HG03469 (cell line): ENCODE results near the gene FARP2.

Experiments
- ATAC-seq: cut with Tn5 transposase; IDR thresholded peaks from one replicate; pipeline ENCODE4 v1.9.1; 2021; ENCODE audit warnings: mild to moderate bottlenecking, moderate library complexity, moderate number of reproducible peaks; ENCODE audit not compliant: unreplicated experiment

Gene FARP2

GRCh38 chr2:241321886-241322285, 34.2 kb upstream of the FARP2 start:
- ATAC-seq, result no peak

DNA sequence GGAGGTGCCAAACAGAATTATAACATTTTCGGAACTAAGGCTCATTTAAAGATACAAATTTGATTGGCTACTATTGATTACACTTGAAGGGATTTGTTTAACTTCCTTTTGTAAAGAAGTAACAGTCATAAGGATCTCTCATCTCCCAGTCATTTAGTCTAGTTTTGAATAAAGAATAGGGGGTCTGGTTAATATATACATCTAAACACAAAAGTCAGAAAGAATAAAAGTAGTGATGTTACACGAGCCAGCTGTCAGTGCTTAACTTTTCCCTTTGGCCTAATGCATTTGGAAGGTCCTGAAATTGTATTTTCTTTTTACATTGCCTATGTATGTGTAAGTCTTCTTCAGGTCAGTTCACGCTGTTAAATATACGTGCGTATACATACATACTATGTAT, 32.3 kb upstream of the FARP2 start:
- no peak for ATAC-seq

DNA sequence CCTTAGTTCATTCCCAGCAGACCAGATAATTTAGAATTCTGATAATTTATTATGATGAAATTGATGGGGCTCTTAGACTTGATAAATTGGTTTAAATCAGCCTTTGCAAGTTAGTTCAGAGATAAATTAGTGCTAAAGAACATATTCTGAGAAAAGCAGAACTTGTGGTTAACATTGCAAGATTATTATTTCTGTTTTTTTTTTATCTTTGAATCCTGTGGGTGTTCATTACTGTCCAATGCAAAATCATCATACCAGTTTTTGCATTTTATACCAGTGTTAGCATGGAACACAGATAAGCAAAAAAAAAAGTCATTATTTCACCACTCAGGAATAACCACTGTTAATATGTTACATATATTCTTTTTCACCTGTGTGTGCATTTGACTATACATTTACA, 31.3 kb upstream of the FARP2 start:
- ATAC-seq, result no peak

- ATAC-seq, result no peak
Observed at GRCh38 chr2:241325257-241325656, 30.8 kb upstream of the FARP2 start.

DNA sequence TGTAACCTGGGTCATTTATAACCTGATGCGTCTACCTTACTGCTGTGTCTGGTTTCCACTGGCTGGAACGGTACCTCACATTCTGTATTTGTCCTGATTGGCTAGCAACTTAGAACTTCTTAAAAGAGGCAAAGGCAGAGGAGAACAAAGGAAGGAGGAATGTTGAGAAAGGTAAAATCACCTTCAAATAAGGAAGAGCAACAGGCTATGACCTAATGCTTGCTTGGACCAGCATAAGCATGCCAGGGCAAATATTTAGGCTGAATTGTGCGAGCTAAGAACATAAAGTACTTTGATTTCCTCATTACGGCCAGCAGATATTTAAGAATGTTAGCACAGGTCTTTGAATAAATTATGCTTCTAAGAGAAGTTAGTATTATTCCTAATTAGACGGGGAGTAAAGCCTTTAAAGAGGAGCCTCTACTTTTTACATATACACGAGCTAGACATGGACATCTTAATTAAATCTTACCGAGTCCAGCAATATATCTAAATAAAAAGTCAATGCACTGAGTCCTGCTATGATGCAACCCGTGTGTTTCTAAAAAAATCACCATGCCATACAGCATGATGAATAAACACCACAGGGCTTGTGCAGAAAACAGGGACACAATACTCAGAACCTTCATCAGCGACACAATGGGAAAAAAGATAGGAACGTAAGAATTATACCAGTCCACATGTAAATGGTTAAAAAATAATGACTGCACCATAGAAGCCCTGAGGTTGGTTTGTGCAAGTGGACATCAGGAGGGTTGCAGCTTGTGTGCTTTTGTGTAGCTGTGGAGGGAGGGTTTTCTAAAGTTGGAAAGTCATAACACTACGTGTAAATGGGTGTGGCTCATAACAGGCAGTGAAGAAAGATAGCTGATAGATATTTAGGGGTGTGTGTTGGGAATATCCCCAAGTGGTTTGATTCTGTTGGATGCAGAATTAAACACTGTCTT, 26.1 kb upstream of the FARP2 start:
- no peak for ATAC-seq

- no peak for ATAC-seq
Observed at GRCh38 chr2:241330616-241330981, 25.5 kb upstream of the FARP2 start.

- ATAC-seq, result no peak
Observed at GRCh38 chr2:241334813-241335212, 21.3 kb upstream of the FARP2 start.

GRCh38 chr2:241339839-241340630, 16.1 kb upstream of the FARP2 start:
- no peak for ATAC-seq

- ATAC-seq, result no peak
Observed at GRCh38 chr2:241340631-241341163, 15.4 kb upstream of the FARP2 start.

- ATAC-seq, result no peak
Observed at GRCh38 chr2:241344925-241345651, 11.0 kb upstream of the FARP2 start.

- ATAC-seq, result no peak
Observed at GRCh38 chr2:241349941-241350340, 6.1 kb upstream of the FARP2 start.

DNA sequence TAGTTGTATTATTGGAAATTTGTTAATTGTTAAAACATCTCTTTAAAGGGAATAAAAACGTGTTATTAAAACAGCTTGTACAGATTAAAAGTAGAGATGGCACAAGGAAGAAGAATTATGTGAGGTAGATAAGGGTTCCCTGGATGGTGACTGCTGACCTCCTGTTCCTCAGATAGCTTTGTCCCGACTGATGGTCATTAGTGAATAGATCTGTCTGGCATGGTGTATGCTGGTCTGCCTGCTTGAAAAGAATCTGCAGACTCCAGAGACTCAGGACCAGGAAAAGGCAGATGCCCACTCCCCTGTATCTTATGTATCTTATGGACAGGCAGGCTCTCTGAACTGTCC, 5.6 kb upstream of the FARP2 start:
- no peak for ATAC-seq

DNA sequence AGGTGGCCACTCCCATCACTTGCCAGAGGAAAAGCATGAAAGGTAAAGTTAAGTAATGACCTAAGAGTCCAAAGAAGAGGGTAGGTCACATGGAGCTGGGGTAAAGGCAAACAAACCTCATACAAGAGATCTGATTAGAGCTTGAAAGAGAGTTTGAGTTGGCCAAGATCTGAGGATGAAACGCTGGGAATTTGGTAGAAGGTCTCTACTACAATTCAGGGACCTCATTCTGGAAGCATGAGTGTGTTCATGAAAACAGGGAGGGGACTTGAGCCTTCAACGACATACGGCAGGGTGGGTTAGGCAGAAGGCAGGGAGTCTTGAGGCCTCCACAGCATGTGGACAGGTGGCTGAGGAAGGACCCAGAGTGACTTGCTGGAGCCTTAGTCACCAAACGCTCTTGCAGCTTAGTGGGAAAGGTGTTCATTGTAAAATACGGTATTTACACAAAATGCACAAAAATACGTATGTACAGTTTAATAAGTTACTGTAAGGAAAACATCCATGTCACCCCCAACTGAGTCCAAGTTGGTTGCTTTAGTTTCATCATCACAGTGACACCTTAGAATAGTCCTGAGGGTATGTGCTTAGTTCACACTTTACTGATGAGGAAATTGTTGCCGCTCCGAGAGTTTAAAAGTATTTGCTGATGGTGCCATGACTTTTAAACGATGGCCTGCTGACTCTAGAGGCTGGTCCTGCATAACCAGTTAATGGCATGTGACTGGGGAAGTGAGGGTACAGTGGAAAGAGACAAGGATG, 5.0 kb upstream of the FARP2 start:
- ATAC-seq, result no peak

- ATAC-seq, result no peak
Observed at GRCh38 chr2:241351640-241352031, 4.4 kb upstream of the FARP2 start.

- ATAC-seq, result no peak
Observed at GRCh38 chr2:241352227-241352626, 3.9 kb upstream of the FARP2 start.

DNA sequence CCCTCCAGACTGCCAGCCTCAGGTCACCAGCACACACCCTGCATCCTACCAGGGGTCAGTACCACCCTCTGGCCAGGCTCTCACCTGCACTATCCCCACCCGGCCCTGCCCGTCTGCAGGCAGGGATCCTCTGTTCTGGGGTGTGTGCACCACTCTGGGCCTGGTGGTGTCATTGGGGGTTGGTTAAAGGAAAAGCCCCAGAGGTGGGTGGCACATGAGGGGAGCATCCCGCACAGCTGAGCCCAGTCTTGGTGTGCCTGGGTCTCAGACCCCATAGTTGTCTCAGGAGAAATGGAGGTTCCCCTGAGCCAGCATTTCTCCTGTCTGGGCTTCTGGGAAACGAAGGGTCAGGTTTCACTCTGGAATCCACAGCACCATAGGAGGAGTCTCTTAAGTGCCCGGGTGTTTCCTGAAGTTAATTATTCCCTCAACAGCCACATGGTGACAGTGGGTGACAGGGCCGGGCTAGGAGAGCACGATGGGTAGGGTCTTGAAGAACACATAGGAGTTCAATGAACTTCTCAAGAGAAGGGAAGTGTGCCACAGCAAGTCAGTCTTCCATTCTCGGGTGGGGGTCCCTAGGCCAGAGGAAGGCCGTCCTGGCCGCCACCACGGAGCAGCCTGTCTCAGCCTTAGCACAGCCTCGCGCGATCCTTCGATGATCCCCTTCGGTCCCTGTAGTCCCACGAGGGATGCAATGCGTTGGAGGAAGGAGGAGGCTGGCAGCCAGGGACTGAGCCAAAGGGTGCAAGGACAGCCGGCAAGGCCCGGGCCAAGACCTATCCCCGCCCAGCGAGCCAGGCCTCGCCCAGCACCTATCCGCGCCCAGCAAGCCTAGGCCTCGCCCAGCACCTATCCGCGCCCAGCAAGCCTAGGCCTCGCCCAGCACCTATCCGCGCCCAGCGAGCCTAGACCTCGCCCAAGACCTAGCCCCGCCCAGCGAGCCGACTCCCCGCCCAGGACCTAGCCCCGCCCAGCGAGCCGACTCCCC, 1.1 kb upstream of the FARP2 start:
- no peak for ATAC-seq

GRCh38 chr2:241356871-241357260, 781 bp downstream of the FARP2 start:
- no peak for ATAC-seq

DNA sequence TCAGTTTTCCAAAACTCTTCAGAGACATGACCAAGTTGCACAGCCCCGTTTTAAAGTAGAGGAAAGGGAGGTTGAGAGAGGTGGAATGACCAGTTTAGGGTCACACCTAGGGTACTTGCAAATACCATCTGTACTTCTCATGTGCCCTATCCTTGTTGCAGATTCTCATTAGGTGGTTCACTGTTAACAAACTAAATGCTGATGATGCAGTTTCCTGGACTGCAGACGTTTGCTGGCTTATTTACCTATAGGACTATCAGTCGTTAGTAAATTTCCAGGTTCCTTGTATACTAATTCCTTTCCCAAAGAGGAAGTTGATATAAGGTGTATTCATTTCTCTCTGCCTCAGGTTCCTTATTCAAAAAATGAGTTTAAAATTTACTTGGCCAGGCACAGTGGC, 1.4 kb downstream of the FARP2 start:
- no peak for ATAC-seq

DNA sequence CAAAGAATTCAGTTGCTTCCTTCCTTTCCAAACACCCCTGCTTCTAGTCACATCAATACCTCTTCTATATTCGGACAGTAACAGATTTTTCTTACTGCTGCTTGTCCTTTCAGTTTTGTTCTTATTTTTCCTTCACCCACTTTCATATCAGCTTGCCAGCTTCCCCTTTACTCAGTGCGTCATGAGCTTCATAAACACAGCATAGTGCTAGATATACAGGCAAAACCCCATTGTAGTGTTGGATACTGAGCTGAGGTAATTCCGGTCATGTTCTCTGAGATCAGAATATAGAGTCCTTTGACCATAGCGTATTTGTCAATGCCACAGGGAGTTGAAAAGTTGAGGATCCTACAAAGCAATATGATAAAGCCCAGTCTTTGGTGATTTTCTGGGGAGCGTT, 2.4 kb downstream of the FARP2 start:
- no peak for ATAC-seq
